Effector CD4-positive, alpha-beta T cell (primary cell): ENCODE results near the gene KLRC3.
"Not testable (repeated sequence)": the region's sequence is repeated elsewhere in the genome, so short reads cannot be mapped to it uniquely, and the experiment has no call there.

Experiments used
- DNase-seq: peaks from one replicate; pipeline ENCODE4 v3.0.0-alpha.2; 2020

KLRC3 gene

GRCh38 chr12:10398168-10398567 lies 22.2 kb downstream of the KLRC3 start:
- no peak for DNase-seq

- no peak for DNase-seq
Measured at GRCh38 chr12:10397296-10397695, 23.1 kb downstream of the KLRC3 start.

GRCh38 chr12:10396176-10396575 lies 24.2 kb downstream of the KLRC3 start:
- not testable (repeated sequence) for DNase-seq

GRCh38 chr12:10395390-10395998 lies 24.9 kb downstream of the KLRC3 start:
- DNase-seq, result no peak

- not testable (repeated sequence) for DNase-seq
Measured at GRCh38 chr12:10394531-10395152, 25.8 kb downstream of the KLRC3 start.

- no peak for DNase-seq
Measured at GRCh38 chr12:10393291-10393690, 27.1 kb downstream of the KLRC3 start.

GRCh38 chr12:10392394-10392930 lies 27.9 kb downstream of the KLRC3 start:
- DNase-seq, result no peak

- DNase-seq, result not testable (repeated sequence)
Measured at GRCh38 chr12:10390991-10391390, 29.4 kb downstream of the KLRC3 start.

- DNase-seq, result no peak
Measured at GRCh38 chr12:10389904-10390303, 30.5 kb downstream of the KLRC3 start, which contains the start of gene KLRK1. Gene KLRK1, minus strand, starts transcription at chr12:10390041. Its CDS starts 1,231 bp downstream, at chr12:10388810.

GRCh38 chr12:10388624-10389413 lies 31.6 kb downstream of the KLRC3 start:
- DNase-seq, result no peak

GRCh38 chr12:10387498-10387897 lies 32.9 kb downstream of the KLRC3 start:
- not testable (repeated sequence) for DNase-seq

GRCh38 chr12:10386857-10387256 lies 33.5 kb downstream of the KLRC3 start:
- DNase-seq, result no peak

GRCh38 chr12:10385166-10385613 lies 35.2 kb downstream of the KLRC3 start:
- DNase-seq, result no peak

- DNase-seq, result no peak
Measured at GRCh38 chr12:10384191-10384590, 36.2 kb downstream of the KLRC3 start.

- no peak for DNase-seq
Measured at GRCh38 chr12:10381928-10382628, 38.3 kb downstream of the KLRC3 start.

GRCh38 chr12:10378737-10379136 lies 41.7 kb downstream of the KLRC3 start:
- not testable (repeated sequence) for DNase-seq

- DNase-seq, result no peak
Measured at GRCh38 chr12:10374624-10375018, 45.8 kb downstream of the KLRC3 start.

- no peak for DNase-seq
Measured at GRCh38 chr12:10372559-10372958, 47.8 kb downstream of the KLRC3 start.

GRCh38 chr12:10371893-10372535 lies 48.4 kb downstream of the KLRC3 start:
- not testable (repeated sequence) for DNase-seq

- no peak for DNase-seq
Measured at GRCh38 chr12:10369557-10370415, 50.6 kb downstream of the KLRC3 start.
